ENCODE data around the gene TBC1D5.
A peak's percentile ranks its signal among the peaks of the same experiment; 100 is the strongest.

The TBC1D5 gene

GRCh38 chr3:17290894-17291293 is 451.5 kb downstream of the TBC1D5 start:
- peak; percentile 19 for DNase-seq (ENCODE audit: low read depth)

- no peak for DNase-seq (ENCODE audit: low read depth)
Observed at GRCh38 chr3:17288839-17289399, 453.5 kb downstream of the TBC1D5 start.

DNA sequence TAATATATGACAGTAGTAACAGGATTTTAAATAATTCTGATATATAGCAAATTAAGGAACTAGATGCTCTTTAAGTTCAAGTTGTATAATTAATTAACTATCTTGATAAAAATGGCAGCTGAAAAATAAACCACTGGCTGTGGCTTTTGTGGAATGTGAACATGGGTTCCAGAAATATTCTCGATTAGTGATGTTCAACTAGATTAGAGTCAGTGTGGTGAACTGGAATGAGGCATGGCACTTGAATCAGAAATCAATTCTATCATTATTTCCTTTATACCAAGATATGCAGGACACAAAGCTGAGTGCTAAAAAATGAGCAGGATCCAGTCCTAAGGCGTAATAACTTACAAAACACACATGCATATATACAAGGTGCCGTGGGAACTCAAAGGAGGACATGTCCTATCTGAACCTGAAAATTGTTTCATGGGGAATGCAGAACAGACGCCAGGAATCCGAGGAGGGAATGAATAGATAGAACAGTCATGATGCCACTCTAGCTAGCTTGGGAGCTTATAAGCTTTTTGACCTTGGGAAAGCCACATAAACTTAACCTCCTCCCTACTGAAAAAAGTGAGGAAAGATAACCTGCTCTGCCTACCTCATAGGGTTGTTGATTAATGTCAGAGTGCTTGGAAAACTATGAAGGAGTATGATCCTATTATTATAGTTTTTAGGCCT is 455.3 kb downstream of the TBC1D5 start:
- DNase-seq (ENCODE audit: low read depth) = no peak

DNA sequence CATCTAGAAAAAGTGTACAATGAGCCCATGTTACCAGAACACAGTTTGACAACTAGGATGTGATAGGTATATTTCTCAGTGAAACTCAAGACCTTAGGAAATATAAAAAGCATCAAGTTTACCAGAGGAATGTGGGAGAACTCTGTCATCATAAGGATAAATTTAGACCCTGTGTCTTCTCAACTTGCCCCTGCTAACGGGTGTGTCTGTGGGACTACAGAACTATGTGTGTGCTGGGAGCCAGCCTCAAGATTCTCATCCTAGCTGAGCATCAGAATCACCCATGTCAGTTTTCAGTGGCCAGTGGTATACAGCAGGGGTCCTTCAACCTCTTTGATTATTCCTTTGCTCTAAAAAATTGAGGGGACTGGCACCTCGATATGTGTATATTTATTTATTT is 464.4 kb downstream of the TBC1D5 start:
- DNase-seq (ENCODE audit: low read depth) = no peak

GRCh38 chr3:17266846-17267245 is 475.6 kb downstream of the TBC1D5 start:
- no peak for DNase-seq (ENCODE audit: low read depth)

DNA sequence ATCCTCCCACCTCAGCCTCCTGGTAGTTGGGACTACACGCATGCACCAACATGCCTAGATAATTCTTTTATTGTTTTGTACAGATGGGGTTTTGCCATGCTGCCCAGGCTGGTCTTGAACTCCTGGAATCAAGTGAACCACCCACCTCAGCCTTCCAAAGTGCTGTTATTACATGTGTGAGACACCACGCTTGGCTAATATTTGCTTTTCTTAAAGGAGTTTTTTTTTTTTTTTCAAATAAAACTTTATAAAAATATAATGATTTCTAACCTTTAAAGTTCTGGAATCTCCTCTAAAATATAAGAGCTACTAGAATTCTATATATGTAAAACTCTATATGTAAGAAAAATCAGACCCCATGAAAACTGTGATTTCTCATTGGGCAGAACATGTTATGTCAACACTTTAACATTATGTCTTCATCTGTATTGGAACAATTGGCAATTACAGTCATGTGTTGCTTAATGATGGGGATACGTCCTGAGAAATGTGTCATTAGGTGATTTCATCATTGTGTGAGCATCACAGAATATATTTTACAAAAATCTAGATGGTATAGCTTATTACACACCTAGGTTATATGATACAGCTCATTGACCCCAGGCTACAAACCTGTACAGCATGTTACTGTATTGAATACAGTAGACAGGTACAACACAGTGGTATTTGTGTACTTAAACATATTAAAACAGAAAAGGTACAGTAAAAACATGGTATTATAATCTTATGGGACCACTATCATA is 480.6 kb downstream of the TBC1D5 start:
- no peak for DNase-seq (ENCODE audit: low read depth)

- no peak for DNase-seq (ENCODE audit: low read depth)
Observed at GRCh38 chr3:17260257-17260656, 482.2 kb downstream of the TBC1D5 start.

DNA sequence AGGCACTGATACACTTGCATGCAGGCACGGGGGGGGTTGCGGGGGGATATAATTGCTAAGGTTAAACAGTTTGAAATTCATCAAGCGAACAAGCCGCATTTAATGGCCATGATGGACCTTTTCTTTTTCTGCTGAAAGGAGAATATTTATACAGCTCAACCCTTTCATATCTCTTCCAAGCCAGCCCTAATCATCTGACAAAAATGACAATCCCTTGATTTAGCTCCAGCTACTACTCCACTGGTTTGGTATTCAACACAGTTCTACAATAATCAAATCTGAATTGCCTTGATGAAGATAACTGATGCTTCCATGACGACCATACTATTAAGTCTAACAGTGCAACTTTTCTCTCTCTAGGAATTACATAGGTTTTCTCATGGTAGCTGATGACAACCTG is 482.7 kb downstream of the TBC1D5 start:
- no peak for DNase-seq (ENCODE audit: low read depth)

- peak; percentile 9 for DNase-seq (ENCODE audit: low read depth)
Observed at GRCh38 chr3:17258823-17259436, 483.5 kb downstream of the TBC1D5 start.

DNA sequence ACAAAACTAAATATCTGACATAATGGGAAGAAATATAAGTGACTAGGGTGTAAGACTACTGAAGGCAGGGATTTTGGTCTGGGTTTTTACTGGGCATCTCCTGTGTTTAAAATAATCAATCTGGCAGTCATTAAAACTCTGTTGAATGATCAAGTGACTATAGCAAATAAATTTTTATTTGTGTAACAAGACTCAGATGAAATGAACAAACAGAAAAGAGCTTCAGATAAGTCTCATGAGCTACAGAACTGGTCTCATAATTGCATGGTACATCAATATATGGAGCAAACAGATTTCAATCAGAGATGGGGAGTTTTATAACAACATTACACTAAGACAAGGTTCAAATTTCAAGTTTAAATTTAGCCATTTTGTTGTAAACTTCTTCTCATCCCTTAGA is 485.2 kb downstream of the TBC1D5 start:
- no peak for DNase-seq (ENCODE audit: low read depth)

DNA sequence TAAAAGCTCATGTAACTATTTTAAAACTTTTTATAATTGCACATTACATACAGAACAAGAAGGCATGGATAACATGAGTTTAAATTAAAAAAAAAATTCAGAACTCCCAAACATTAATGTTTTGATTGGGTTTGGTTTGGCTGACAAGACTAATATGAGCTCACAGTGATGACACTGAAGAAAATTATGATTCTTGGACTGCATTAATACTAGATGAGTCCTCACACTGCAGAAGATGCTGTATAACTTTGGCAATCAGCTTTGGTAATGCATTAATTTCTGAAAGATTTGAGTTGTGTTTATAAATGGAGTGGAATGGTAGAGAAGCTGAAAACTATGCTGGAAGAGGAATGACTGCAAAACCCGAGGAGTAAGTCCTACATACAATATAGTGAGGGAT is 498.8 kb downstream of the TBC1D5 start:
- no peak for DNase-seq (ENCODE audit: low read depth)

DNA sequence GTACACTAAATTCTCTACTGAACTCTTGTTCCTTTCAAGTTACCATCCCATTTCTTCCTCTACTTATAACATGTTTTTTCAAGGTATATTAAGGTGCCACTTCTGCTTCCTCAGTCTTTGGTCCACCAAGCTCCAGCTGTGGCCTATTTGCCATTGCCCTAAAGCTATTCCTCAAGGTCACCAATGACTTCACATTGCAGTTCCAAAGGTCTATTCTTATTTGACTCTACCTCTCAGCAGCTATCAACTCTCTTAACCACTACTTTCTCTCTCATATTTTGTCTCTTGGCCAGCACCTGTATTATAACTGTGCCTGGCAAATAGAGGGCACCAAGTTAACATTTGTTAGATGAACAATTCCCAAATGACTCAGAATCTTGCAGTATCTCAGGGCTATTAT is 503.0 kb downstream of the TBC1D5 start:
- DNase-seq (ENCODE audit: low read depth) = no peak

- peak; percentile 13 for DNase-seq (ENCODE audit: low read depth)
Observed at GRCh38 chr3:17238023-17238422, 504.4 kb downstream of the TBC1D5 start.

DNA sequence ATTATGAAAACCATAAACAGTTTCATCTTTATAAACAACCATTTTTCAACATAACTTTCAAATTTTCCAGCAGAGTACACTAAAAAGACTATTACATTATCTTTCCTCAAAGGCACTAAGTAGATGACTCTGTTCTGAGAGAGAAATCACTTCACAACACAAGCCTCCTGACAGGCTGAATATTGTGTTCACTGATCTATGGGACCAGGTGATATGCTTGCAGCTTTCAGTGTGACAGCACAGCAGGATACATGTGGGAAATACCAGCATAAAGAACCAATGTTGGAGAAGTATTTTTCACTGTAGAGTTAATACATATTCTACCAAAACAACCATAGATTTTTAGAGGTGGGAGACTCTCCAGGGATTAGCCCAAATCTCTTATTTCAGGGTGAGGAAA is 507.1 kb downstream of the TBC1D5 start:
- DNase-seq (ENCODE audit: low read depth) = no peak

- DNase-seq (ENCODE audit: low read depth) = no peak
Observed at GRCh38 chr3:17234382-17234781, 508.0 kb downstream of the TBC1D5 start.

DNA sequence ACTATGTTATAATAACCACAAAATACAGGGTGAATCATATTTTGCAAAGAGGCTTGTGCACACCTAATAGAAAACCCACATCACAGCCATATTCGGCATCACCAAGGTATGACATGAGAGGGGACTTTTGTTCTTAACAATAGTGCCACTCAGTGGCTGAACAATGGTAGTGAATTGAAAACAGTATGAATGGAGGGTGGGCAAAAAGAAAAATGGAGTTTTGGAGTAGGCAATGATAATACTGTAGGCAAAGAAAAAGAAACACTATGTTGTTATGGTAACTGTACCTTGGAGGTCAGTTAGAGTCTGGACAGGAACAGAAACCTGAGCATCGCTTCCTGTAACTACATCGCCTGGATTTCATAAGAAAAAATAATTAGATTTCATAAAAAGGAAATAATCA is 509.0 kb downstream of the TBC1D5 start:
- DNase-seq (ENCODE audit: low read depth) = peak; percentile 38

GRCh38 chr3:17232442-17232841 is 510.0 kb downstream of the TBC1D5 start:
- no peak for DNase-seq (ENCODE audit: low read depth)

DNA sequence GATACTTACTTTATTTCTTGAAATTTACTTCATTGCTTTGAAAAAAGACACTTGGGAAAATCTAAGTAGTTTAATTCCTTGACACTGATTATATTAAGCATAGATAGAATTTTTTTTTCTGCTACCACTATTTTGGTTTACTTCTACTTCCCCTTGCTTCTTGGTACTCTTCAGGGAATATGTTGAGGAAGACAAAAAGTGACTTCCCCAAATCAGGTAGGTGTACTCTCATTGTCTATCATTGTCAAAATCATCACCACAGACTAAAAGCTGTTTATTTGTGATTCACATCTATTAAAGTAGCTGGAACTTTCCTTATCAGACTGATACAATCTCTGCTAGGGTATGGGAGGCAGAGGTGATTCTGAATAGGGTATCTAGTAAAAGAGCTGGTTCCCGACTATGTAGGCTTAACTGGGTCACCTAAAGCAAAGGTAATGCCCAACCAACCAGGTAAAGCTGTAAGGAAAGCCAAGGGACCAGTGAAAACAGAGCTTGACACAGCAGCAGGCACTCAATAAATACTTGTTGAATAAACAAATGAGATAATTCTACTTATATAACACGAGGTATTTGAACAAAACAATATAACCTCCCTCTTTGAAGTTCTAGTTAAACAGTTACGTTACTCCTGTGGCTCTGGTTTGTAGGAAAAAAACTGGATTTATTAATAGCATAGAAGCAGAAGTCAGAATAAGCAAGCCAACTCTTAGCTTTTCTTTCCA is 510.7 kb downstream of the TBC1D5 start:
- no peak for DNase-seq (ENCODE audit: low read depth)

- no peak for DNase-seq (ENCODE audit: low read depth)
Observed at GRCh38 chr3:17227472-17227871, 515.0 kb downstream of the TBC1D5 start.

- DNase-seq (ENCODE audit: low read depth) = no peak
Observed at GRCh38 chr3:17221529-17221928, 520.9 kb downstream of the TBC1D5 start.

DNA sequence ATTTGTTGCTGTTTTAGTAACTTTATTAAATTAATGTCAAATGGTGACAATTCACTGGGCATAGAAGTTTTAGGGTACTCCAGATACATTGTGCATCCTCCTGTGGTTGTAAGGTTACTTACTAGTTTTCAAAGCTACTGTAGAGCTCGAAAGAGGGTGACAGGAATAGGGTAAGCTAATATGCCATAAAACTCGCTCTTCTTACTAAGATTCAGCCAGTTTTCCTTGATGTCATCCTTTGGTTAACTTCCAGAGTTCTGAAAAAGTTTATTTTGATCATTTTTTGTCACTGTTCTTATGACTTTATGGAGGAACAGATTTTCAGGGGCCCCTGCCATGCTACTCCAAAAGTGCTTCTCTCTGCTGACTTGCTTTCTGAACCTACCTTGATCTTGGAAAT is 522.8 kb downstream of the TBC1D5 start:
- no peak for DNase-seq (ENCODE audit: low read depth)

- DNase-seq (ENCODE audit: low read depth) = no peak
Observed at GRCh38 chr3:17218587-17218986, 523.8 kb downstream of the TBC1D5 start.

Measured in fibroblast of gingiva (primary cell).